H1 (cell line): ENCODE measurements around the gene TBC1D16. TPM values are rescaled to one million over a fixed set of nuclear protein-coding genes. Genes with fewer than 3 reads are reported as not detected.

Experiments
- CTCF ChIA-PET: fragments of 300-600 bp; sonication (Branson Sonifier 250); formaldehyde crosslinking; loops from one replicate; lab custom pipeline; 2021; ENCODE audit not compliant: partially characterized antibody; lab: Charles Lee
- POLR2A ChIA-PET: fragments of 300-600 bp; sonication (Branson Sonifier 250); formaldehyde crosslinking; loops from one replicate; lab custom pipeline; 2021; ENCODE audit warnings: inconsistent platforms; ENCODE audit not compliant: partially characterized antibody; lab: Charles Lee
- DNase-seq, 2 experiments: peaks; one replicate each; pipeline versions ENCODE4 v3.0.0 to v3.0.0-alpha.2; 2010 to 2022; ENCODE audit warnings: low spot score in 2 of 2, low read depth in 1 of 2, mixed read lengths in 1 of 2
- FAIRE-seq: peaks from 2 replicates; lab custom pipeline; 2011; peaks lifted over from hg19 to GRCh38; lab: Jason Lieb, UNC
- H2AFZ ChIP-seq: 2 replicates; pipeline ENCODE4 v1.8.1; 2012; ENCODE audit warnings: low read length, inconsistent platforms
- H2AK5ac ChIP-seq: 2 replicates; pipeline ENCODE4 v1.6.1; 2013; ENCODE audit warnings: low read depth, low read length
- H2BK120ac ChIP-seq: replicated peaks from 2 replicates; pipeline ENCODE3; 2013; ENCODE audit warnings: low read depth, low read length, inconsistent platforms
- H2BK12ac ChIP-seq: 2 replicates; pipeline ENCODE4 v1.6.1; 2013; ENCODE audit warnings: low read depth, low read length
- H2BK15ac ChIP-seq: 2 replicates; pipeline ENCODE4 v1.6.1; 2013; ENCODE audit warnings: low read length
- H2BK20ac ChIP-seq: 2 replicates; pipeline ENCODE4 v1.6.1; 2013; ENCODE audit warnings: low read length
- H2BK5ac ChIP-seq: 2 replicates; pipeline ENCODE4 v1.6.1; 2013; ENCODE audit warnings: low read depth, low read length
- H3K14ac ChIP-seq: 2 replicates; pipeline ENCODE4 v1.6.1; 2013; ENCODE audit warnings: inconsistent platforms; ENCODE audit not compliant: insufficient read length
- H3K18ac ChIP-seq: 2 replicates; pipeline ENCODE4 v1.6.1; 2013; ENCODE audit warnings: low read length; ENCODE audit errors: extremely low read depth
- H3K23ac ChIP-seq: 2 replicates; pipeline ENCODE4 v1.6.1; 2013; ENCODE audit warnings: inconsistent platforms; ENCODE audit not compliant: insufficient read length
- H3K23me2 ChIP-seq: 2 replicates; pipeline ENCODE4 v1.6.1; 2013; ENCODE audit warnings: low read depth, low read length
- H3K27ac ChIP-seq: 2 replicates; pipeline ENCODE4 v1.6.1; 2011; ENCODE audit warnings: low read depth, low read length, inconsistent platforms
- H3K27me3 ChIP-seq, 4 experiments: replicated peaks in 1 of 4; 1 replicate in 1 of 4; 2 replicates in 3 of 4; pipeline versions ENCODE4 v1.6.1 to v1.8.1; 2011 to 2013; ENCODE audit warnings: low read length in 3 of 4, mild to moderate bottlenecking in 3 of 4, inconsistent platforms in 2 of 4, mixed read lengths in 2 of 4, moderate library complexity in 1 of 4; ENCODE audit not compliant: control insufficient read depth in 3 of 4, insufficient read depth in 3 of 4; ENCODE audit errors: extremely low read depth in 1 of 4
- H3K36me3 ChIP-seq, 4 experiments: 2 replicates each; pipeline versions ENCODE4 v1.6.1 to v1.8.1; 2011 to 2013; ENCODE audit warnings: mild to moderate bottlenecking in 4 of 4, low read length in 3 of 4, moderate library complexity in 2 of 4, control low read depth in 1 of 4, inconsistent platforms in 1 of 4; ENCODE audit not compliant: insufficient read depth in 4 of 4, control insufficient read depth in 2 of 4
- H3K4ac ChIP-seq: replicated peaks from 2 replicates; pipeline ENCODE3; 2013; ENCODE audit warnings: low read length, low read depth, mixed read lengths, inconsistent platforms; ENCODE audit not compliant: insufficient read length
- H3K4me1 ChIP-seq, 4 experiments: replicated peaks in 1 of 4; 1 replicate in 1 of 4; 2 replicates in 3 of 4; pipeline versions ENCODE4 v1.6.1 to v1.8.1; 2011 to 2013; ENCODE audit warnings: low read length in 3 of 4, inconsistent platforms in 2 of 4, mixed read lengths in 1 of 4; ENCODE audit not compliant: insufficient read depth in 4 of 4, control insufficient read depth in 3 of 4
- H3K4me2 ChIP-seq, 2 experiments: 2 replicates each; pipeline versions ENCODE4 v1.6.1 to v1.8.1; 2011 to 2013; ENCODE audit warnings: low read depth in 2 of 2, low read length in 2 of 2, control low read depth in 1 of 2, inconsistent platforms in 1 of 2, mild to moderate bottlenecking in 1 of 2; ENCODE audit not compliant: insufficient read depth in 1 of 2
- H3K4me3 ChIP-seq, 4 experiments: fragments of 200-600, 300-600 bp in 1 of 4; sonication (generic), shearing (Covaris generic), sonication (Bioruptor Twin) in 1 of 4; 2 replicates each; pipeline versions ENCODE4 v1.5.1 to v1.8.1; 2011 to 2016; ENCODE audit warnings: low read length in 4 of 4, low read depth in 3 of 4, control low read depth in 2 of 4, inconsistent platforms in 2 of 4, mild to moderate bottlenecking in 2 of 4, mixed read lengths in 1 of 4, moderate library complexity in 1 of 4; ENCODE audit not compliant: insufficient read depth in 2 of 4; ENCODE audit errors: extremely low read depth in 1 of 4
- H3K56ac ChIP-seq: replicated peaks from 2 replicates; pipeline ENCODE3; 2013; ENCODE audit warnings: low read depth, mild to moderate bottlenecking, mixed read lengths, low read length, inconsistent platforms; ENCODE audit not compliant: insufficient read length
- H3K79me1 ChIP-seq: 2 replicates; pipeline ENCODE4 v1.6.1; 2013; ENCODE audit warnings: low read depth, low read length, control low read depth
- H3K79me2 ChIP-seq, 2 experiments: 2 replicates each; pipeline versions ENCODE4 v1.6.1 to v1.8.1; 2012 to 2013; ENCODE audit warnings: low read length in 2 of 2, mild to moderate bottlenecking in 2 of 2, inconsistent platforms in 1 of 2; ENCODE audit not compliant: insufficient read depth in 2 of 2, control insufficient read depth in 1 of 2
- H3K9ac ChIP-seq, 4 experiments: replicated peaks in 1 of 4; 1 replicate in 1 of 4; 2 replicates in 3 of 4; pipeline versions ENCODE4 v1.6.1 to v1.8.1; 2011 to 2013; ENCODE audit warnings: low read depth in 3 of 4, low read length in 3 of 4, control low read depth in 2 of 4, mild to moderate bottlenecking in 2 of 4, moderate library complexity in 2 of 4, inconsistent platforms in 1 of 4; ENCODE audit errors: extremely low read depth in 1 of 4
- H3K9me3 ChIP-seq, 2 experiments: 2 replicates each; pipeline versions ENCODE4 v1.6.1 to v1.8.1; 2012 to 2013; ENCODE audit warnings: mild to moderate bottlenecking in 2 of 2, moderate library complexity in 2 of 2, control low read depth in 1 of 2, inconsistent platforms in 1 of 2, low read depth in 1 of 2, low read length in 1 of 2, mixed read lengths in 1 of 2; ENCODE audit not compliant: insufficient read depth in 2 of 2
- H4K20me1 ChIP-seq, 2 experiments: replicated peaks in 1 of 2; 2 replicates each; pipeline versions ENCODE3 to v1.8.1; 2011 to 2013; ENCODE audit warnings: inconsistent platforms in 2 of 2, low read length in 2 of 2, mild to moderate bottlenecking in 1 of 2; ENCODE audit not compliant: insufficient read depth in 2 of 2, control insufficient read depth in 1 of 2
- H4K5ac ChIP-seq: 2 replicates; pipeline ENCODE4 v1.6.1; 2013; ENCODE audit warnings: low read length, low read depth, mixed read lengths, inconsistent platforms; ENCODE audit not compliant: insufficient read length
- H4K8ac ChIP-seq: 2 replicates; pipeline ENCODE4 v1.8.0; 2013; ENCODE audit warnings: mild to moderate bottlenecking, moderate library complexity, low read length, inconsistent platforms; ENCODE audit not compliant: insufficient read depth; ENCODE audit errors: extremely low read depth
- H4K91ac ChIP-seq: replicated peaks from 2 replicates; pipeline ENCODE3; 2013; ENCODE audit warnings: low read length, mixed read lengths, inconsistent platforms; ENCODE audit not compliant: insufficient read length
- CHD1 ChIP-seq: IDR thresholded peaks from 2 replicates; pipeline ENCODE4 v1.6.1; 2012; ENCODE audit warnings: low read depth, low read length, improper control_type of control experiment
- NANOG ChIP-seq: IDR thresholded peaks from 2 replicates; pipeline ENCODE4 v1.6.1; 2011; ENCODE audit warnings: low read length, low read depth, mild to moderate bottlenecking, inconsistent platforms; ENCODE audit not compliant: insufficient read depth, poor library complexity, severe bottlenecking
- POLR2A ChIP-seq, 2 experiments: IDR thresholded peaks; 1 replicate in 1 of 2; 2 replicates in 1 of 2; pipeline ENCODE4 v1.6.1; 2011; ENCODE audit warnings: low read depth in 2 of 2, low read length in 2 of 2, mild to moderate bottlenecking in 2 of 2; ENCODE audit errors: control extremely low read depth in 1 of 2
- RAD21 ChIP-seq, 2 experiments: IDR thresholded peaks in 1 of 2; conservative IDR thresholded peaks in 1 of 2; 2 replicates each; pipeline ENCODE4 v1.6.1; 2011; ENCODE audit warnings: low read depth in 2 of 2, low read length in 2 of 2, improper control_type of control experiment in 1 of 2, inconsistent platforms in 1 of 2, mild to moderate bottlenecking in 1 of 2, moderate library complexity in 1 of 2
- SP4 ChIP-seq: IDR thresholded peaks from 2 replicates; pipeline ENCODE4 v1.6.1; 2012; ENCODE audit warnings: low read length, inconsistent platforms
- TAF1 ChIP-seq: IDR thresholded peaks from 2 replicates; pipeline ENCODE4 v1.6.1; 2011; ENCODE audit warnings: mild to moderate bottlenecking, low read depth, low read length
- USF2 ChIP-seq: IDR thresholded peaks from 2 replicates; pipeline ENCODE4 v1.6.1; 2011; ENCODE audit warnings: low read length, improper control_type of control experiment
- YY1 ChIP-seq: IDR thresholded peaks from 2 replicates; pipeline ENCODE4 v1.6.1; 2011; ENCODE audit warnings: low read depth, mild to moderate bottlenecking, low read length
- ZNF274 ChIP-seq: IDR thresholded peaks from 2 replicates; pipeline ENCODE4 v1.7.0; 2012; ENCODE audit warnings: low read length, borderline replicate concordance; ENCODE audit errors: extremely low read depth
- WGBS, 2 experiments: shearing (Covaris generic) in 1 of 2; methylation state at CpG; one replicate each; pipeline versions ENCODE4 v1.1.6 to v1.1.7; 2013 to 2015; ENCODE audit warnings: low lambda C conversion rate in 2 of 2, mixed read lengths in 2 of 2, inconsistent platforms in 1 of 2, low coverage in 1 of 2, missing lambda C conversion rate in 1 of 2; ENCODE audit not compliant: insufficient replicate concordance in 2 of 2, insufficient coverage in 1 of 2, insufficient read length in 1 of 2; ENCODE audit errors: extremely low coverage in 1 of 2, missing lambda C conversion rate in 1 of 2; 5-methylcytosine and 5-hydroxymethylcytosine counted together
- polyA plus RNA-seq, 7 experiments: library from polyadenylated mRNA; depleted of rRNA in 3 of 7; stranded (reverse) in 5 of 7; unstranded in 2 of 7; fragments of >200 nt in 5 of 7; fragments of 200-250 nt in 2 of 7; gene quantifications; 1 replicate in 5 of 7; 2 replicates in 1 of 7; 4 replicates in 1 of 7; pipeline versions ENCODE4 v1.2.1 to v1.2.3, GENCODE V29; 2011 to 2013; ENCODE audit warnings: missing spikeins in 2 of 7, mixed read lengths in 2 of 7
- total RNA-seq: library from RNA; stranded (reverse); fragmentation: NEBNext Ultra II Directional; extraction: Animal tissue kit (Norgen Biotek cat#: 25700); gene quantifications from 2 replicates; pipeline ENCODE4 v1.2.1, GENCODE V29; 2021

The TBC1D16 gene
- total and polyA plus RNA-seq, 2 of the 8 experiments (the other 6 are each of a cell fraction or from before 2014, with no cell fraction given), result 21.1 to 109 TPM

GRCh38 chr17:79897243-79898063 lies 138.2 kb downstream of the TBC1D16 start:
- no peaks in the 10 kb centered on the region for H4K20me1 ChIP-seq
- H3K27me3 ChIP-seq, result no peaks in the 10 kb centered on the region; a peak in 1 of 7 replicates
- no peak overlapping the region for H4K5ac ChIP-seq
- 90% methylated on average over 12 of the region's 12 CpGs; no CpG with 5 or more reads in 1 of the 2 experiments for WGBS, 2 experiments
- H3K23ac ChIP-seq, result no peak overlapping the region
- no peak overlapping the region for H2BK15ac ChIP-seq
- no peak overlapping the region for H3K27ac ChIP-seq
- H3K4me2 ChIP-seq, result no peak overlapping the region
- H2BK120ac ChIP-seq, result no peak overlapping the region
- TF ChIP-seq NANOG, result no peak
- no peak for TF ChIP-seq RAD21 (IDR thresholded peaks at IDR 0.05 in 1 of 2, conservative IDR thresholded peaks at IDR 0.05 in 1 of 2; ENCODE audit: low read depth in 2 of 2, low read length in 2 of 2)
- TF ChIP-seq SP4, result no peak
- TF ChIP-seq ZNF274, result no peak
- no peak for TF ChIP-seq YY1
- TF ChIP-seq USF2, result no peak
- TF ChIP-seq CHD1, result no peak
- TF ChIP-seq POLR2A (IDR thresholded peaks at IDR 0.05; ENCODE audit: control extremely low read depth in 1 of 2, low read depth in 2 of 2, low read length in 2 of 2), result no peak
- TF ChIP-seq TAF1, result no peak
- no peak overlapping the region for H2AFZ ChIP-seq
- no peaks in the 10 kb centered on the region for H3K36me3 ChIP-seq
- no peak overlapping the region for H3K56ac ChIP-seq
- H3K4ac ChIP-seq, result no peak overlapping the region
- no peak overlapping the region for H4K8ac ChIP-seq
- no peak overlapping the region for H3K18ac ChIP-seq
- H3K23me2 ChIP-seq, result peaks cover 6% of the 10 kb centered on the region; the same call in 1 of the 2 replicates
- FAIRE-seq, result no peak
- DNase-seq, result no peak
- no peak overlapping the region for H2BK5ac ChIP-seq
- no peak overlapping the region for H2BK20ac ChIP-seq
- H3K79me1 ChIP-seq, result 0 out of 2 replicates have a peak, but pooled peaks cover 2% of the 10 kb centered on the region
- H4K91ac ChIP-seq, result no peak overlapping the region
- ChIA-PET POLR2A (no interaction called here), CTCF (interaction anchor here (0.6 to 1.6 kb wide), 5 partner anchors 8 to 1124 kb away, joined by 3 to 6 read pairs (median 4); no protein-coding TSS in a partner anchor)
- H3K79me2 ChIP-seq, result no peaks in the 10 kb centered on the region
- no peaks in the 10 kb centered on the region; a peak in 1 of 4 replicates for H3K9me3 ChIP-seq
- H2BK12ac ChIP-seq, result no peak overlapping the region
- peaks cover 0 to 4% (median 0%) of the 10 kb centered on the region in 4 experiments; a peak in 2 of 7 replicates for H3K4me1 ChIP-seq
- no peak overlapping the region for H3K14ac ChIP-seq
- H2AK5ac ChIP-seq, result no peak overlapping the region
- no peak overlapping the region for H3K4me3 ChIP-seq
- no peak overlapping the region for H3K9ac ChIP-seq
